ENCODE measurements around the gene CEL. TPM values are rescaled to one million over a fixed set of nuclear protein-coding genes. Genes with fewer than 3 reads are reported as not detected.
"Not testable (repeated sequence)": the region's sequence is repeated elsewhere in the genome, so short reads cannot be mapped to it uniquely, and the experiment has no call there.

CEL gene
- polyA plus RNA-seq, 3 donors from 2014 or later = not detected

DNA sequence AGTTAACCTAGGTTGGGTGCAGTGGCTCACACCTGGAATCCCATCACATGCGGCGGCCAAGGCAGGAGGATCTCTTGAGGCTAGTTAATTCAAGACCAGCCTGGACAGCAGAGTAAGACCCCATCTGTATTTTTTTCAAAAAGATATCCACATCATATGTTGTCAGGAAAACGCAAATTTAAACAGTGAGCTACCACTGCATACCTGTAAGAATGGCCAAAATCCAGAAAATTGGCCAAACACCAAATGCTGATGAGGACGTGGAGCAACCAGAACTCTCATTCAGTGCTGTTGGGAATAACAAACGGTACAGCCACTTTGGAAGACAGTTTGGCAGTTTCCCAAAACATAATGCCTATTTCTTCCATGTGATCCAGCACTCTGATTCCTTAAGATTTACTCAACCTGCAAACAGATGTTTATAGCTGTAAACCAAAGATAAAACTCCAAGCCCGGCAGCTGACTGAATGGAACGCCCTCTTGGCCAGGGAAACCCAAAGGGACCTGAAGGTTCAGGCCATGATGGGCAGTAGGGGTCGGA, 12.4 kb downstream of the CEL start:
- H3K4me3 Mint-ChIP-seq = no peak overlapping the region
- no peaks in the 10 kb centered on the region for H3K27me3 Mint-ChIP-seq (ENCODE audit: low read depth in 3 of 3)
- no peak overlapping the region for H3K27ac Mint-ChIP-seq
- H3K36me3 Mint-ChIP-seq = no peaks in the 10 kb centered on the region
- no peak for DNase-seq
- H3K9me3 Mint-ChIP-seq = no peaks in the 10 kb centered on the region
- H3K4me1 Mint-ChIP-seq = no peaks in the 10 kb centered on the region

DNA sequence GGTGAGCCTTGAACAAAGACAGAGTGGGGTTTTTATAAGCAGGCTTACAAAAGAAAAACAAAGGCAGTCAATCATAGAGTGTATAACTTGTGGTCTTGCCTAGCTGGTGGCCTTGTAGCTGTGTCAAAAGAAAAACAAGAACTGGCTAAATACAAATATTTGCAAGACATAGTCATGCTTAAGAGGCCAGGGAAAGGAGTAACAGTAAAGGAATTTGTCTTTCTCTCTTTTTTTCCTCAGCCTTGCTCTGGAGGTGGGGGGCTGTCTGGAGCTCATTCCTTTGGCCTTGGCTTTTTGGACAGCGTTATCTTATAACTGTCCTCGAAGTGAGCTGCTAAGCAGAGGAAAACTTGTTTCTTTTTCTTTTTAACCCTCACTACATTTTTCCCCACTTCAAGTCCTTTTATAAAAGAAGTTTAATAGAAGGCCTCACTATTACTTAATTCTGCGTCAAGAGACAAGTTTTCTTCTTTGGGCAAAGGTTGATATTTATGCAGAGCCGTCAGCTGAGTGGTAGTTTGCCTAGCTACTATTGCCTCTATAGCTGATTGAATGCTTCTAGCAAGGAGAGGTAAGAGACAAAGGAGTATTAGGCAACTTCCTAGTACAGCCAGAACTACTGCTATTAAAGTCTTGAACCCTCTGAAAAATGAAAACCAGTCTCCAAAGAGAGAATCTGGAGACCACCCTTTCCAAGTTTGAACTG, 14.3 kb downstream of the CEL start:
- Mint-ChIP-seq H3K9me3 (no peaks in the 10 kb centered on the region), H3K27me3 (ENCODE audit: low read depth in 3 of 3) (no peaks in the 10 kb centered on the region), H3K4me3 (no peak overlapping the region), H3K4me1 (no peaks in the 10 kb centered on the region), H3K36me3 (no peaks in the 10 kb centered on the region), H3K27ac (no peak overlapping the region)
- DNase-seq = no peak

DNA sequence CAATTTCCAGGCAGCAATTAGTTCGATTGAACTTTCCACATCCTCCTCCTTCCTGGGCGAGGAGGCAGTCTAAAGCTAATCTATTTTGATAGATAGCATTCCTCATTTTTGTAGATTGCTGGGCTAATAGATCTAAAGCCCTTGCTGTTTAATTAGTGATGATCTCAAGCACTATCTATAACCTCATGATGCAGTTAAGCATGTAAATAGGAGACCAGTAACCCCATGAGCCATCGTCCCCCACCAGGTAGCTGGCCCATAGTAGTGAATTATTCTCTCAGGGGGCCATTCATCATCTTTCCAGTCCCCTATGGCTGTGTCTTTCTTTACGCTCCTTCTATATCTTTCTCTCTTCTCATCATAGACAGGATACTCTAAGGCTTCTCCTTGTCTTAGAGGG, 14.9 kb downstream of the CEL start:
- H3K27ac Mint-ChIP-seq = no peak overlapping the region
- DNase-seq = no peak
- no peaks in the 10 kb centered on the region for H3K27me3 Mint-ChIP-seq (ENCODE audit: low read depth in 3 of 3)
- no peaks in the 10 kb centered on the region for H3K36me3 Mint-ChIP-seq
- H3K9me3 Mint-ChIP-seq = no peaks in the 10 kb centered on the region
- no peaks in the 10 kb centered on the region for H3K4me1 Mint-ChIP-seq
- H3K4me3 Mint-ChIP-seq = no peak overlapping the region

DNA sequence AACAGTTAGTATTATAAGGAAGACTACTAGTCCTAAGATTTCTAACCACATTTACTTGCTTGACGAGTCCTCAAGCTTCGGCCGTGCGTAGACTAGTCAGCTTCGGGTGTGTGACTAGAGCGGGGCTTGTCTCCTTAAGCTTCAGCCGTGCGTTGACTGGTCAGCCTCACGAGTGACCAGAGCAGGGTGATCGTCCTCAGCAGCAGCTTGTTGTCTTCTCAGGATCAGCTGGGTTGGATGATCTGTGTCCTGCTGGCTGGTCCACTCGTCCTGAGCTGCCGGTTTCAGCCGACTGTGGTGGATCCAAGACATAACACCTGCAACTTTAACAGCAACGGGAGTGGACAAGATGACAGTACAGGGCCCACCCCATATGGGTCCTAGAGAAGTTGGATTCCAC, 16.7 kb downstream of the CEL start:
- no peak overlapping the region for H3K27ac Mint-ChIP-seq
- no peaks in the 10 kb centered on the region for H3K9me3 Mint-ChIP-seq
- H3K4me3 Mint-ChIP-seq = no peak overlapping the region

DNA sequence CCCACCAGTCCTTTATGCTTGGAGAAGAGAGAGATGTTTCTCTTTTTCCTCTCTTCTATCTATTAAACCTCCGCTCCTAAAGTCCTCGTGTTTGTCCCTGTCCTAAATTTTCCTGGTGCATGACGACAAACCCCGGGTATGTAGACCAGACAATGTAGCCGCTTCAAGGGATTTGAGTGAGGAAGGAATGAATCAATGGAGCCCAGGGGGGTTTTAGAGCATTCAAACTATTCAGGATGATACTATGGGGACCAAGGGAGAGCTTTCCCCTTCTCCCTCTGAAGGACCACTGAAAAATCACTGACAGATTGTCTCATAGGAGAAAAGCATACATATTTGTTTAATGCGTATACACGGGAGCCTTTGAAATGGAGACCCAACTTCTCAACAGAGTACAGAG, 18.4 kb downstream of the CEL start:
- peaks cover 0 to under 1% (median 0%) of the 10 kb centered on the region in 3 donors for H3K27me3 Mint-ChIP-seq (ENCODE audit: low read depth in 3 of 3)
- no peak overlapping the region for H3K27ac Mint-ChIP-seq
- H3K4me3 Mint-ChIP-seq = no peak overlapping the region
- H3K9me3 Mint-ChIP-seq = no peaks in the 10 kb centered on the region
- no peaks in the 10 kb centered on the region for H3K4me1 Mint-ChIP-seq
- H3K36me3 Mint-ChIP-seq = no peaks in the 10 kb centered on the region
- no peak for DNase-seq

More for the DNA sequence above, 16.7 kb downstream of the CEL start:
- no peaks in the 10 kb centered on the region for H3K4me1 Mint-ChIP-seq
- DNase-seq = no peak
- H3K36me3 Mint-ChIP-seq = no peaks in the 10 kb centered on the region
- no peaks in the 10 kb centered on the region for H3K27me3 Mint-ChIP-seq (ENCODE audit: low read depth in 3 of 3)

DNA sequence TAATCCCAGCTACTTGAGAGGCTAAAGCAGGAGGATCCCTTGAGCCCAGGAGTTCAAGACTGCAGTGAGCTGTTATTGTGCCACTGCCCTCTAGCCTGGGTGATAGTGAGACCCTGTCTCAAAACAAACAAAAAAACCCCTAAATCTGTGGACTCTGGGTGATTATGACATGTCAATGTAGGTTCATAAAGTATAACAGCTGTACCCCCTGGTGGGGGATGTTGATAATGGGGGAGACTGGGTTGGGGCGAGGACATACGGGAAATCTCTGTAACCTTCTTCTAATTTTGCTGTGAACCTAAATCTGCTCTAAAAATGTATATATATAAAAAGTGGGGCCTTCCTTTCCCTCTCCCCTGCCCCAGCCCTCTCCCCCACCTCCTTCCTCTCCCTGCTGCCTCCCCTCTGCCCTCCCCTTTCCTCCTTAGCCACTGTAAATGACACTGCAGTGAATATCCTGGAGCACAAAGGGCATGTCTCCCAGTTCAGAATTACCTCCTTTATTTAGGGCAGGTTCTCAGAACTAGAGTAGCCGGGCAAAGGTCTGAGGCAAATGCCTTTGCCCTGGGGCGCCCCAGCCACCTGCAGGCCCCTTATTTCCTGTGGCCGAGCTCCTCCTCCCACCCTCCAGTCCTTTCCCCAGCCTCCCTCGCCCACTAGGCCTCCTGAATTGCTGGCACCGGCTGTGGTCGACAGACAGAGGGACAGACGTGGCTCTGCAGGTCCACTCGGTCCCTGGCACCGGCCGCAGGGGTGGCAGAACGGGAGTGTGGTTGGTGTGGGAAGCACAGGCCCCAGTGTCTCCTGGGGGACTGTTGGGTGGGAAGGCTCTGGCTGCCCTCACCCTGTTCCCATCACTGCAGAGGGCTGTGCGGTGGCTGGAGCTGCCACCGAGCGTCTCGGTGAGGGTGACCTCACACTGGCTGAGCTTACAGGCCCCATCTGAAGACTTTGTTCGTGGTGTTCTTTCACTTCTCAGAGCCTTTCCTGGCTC, 19.3 kb downstream of the CEL start:
- not testable (repeated sequence) for H3K27ac Mint-ChIP-seq; H3K9me3 Mint-ChIP-seq; H3K4me1 Mint-ChIP-seq; H3K27me3 Mint-ChIP-seq (ENCODE audit: low read depth in 3 of 3); DNase-seq; H3K4me3 Mint-ChIP-seq; H3K36me3 Mint-ChIP-seq

DNA sequence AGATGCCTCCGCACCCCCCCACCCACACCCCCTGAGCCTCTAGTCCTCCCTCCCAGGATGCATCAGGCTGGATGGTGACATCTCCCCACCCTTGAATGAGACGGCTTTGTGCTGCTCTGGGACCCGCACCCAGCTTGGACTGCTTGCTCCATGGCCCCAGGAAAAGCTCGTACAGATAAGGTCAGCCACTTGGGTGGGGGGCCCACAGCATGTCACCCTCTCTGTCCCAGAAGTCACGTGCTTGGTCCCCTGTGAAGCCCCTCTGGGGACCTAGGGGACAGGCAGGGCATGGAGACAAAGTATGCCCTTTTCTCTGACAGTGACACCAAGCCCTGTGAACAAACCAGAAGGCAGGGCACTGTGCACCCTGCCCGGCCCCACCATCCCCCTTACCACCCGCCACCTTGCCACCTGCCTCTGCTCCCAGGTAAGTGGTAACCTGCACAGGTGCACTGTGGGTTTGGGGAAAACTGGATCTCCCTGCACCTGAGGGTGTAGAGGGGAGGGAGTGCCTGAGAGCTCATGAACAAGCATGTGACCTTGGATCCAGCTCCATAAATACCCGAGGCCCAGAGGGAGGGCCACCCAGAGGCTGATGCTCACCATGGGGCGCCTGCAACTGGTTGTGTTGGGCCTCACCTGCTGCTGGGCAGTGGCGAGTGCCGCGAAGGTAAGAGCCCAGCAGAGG, 20.3 kb downstream of the CEL start:
- not testable (repeated sequence) for H3K27me3 Mint-ChIP-seq (ENCODE audit: low read depth in 3 of 3); H3K9me3 Mint-ChIP-seq

DNA sequence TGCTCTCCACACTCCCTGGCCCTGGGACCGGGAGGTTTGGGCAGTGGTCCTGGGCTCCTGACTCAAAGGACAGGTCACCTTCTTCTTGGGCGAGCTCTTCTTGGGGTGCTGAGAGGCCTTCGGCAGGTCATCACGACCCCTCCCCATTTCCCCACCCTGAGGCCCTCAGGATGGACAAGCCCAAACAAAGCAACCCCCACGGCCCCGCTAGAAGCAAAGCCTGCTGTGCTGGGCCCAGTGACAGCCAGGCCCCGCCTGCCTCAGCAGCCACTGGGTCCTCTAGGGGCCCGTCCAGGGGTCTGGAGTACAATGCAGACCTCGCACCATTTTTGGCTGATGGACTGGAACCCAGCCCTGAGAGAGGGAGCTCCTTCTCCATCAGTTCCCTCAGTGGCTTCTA, 21.9 kb downstream of the CEL start:
- DNase-seq; H3K4me3 Mint-ChIP-seq; H3K27me3 Mint-ChIP-seq (ENCODE audit: low read depth in 3 of 3); H3K9me3 Mint-ChIP-seq; H3K4me1 Mint-ChIP-seq; H3K36me3 Mint-ChIP-seq; H3K27ac Mint-ChIP-seq: not testable (repeated sequence)

More for the DNA sequence above, 20.3 kb downstream of the CEL start:
- not testable (repeated sequence) for H3K36me3 Mint-ChIP-seq, H3K27ac Mint-ChIP-seq, H3K4me3 Mint-ChIP-seq, DNase-seq, H3K4me1 Mint-ChIP-seq

DNA sequence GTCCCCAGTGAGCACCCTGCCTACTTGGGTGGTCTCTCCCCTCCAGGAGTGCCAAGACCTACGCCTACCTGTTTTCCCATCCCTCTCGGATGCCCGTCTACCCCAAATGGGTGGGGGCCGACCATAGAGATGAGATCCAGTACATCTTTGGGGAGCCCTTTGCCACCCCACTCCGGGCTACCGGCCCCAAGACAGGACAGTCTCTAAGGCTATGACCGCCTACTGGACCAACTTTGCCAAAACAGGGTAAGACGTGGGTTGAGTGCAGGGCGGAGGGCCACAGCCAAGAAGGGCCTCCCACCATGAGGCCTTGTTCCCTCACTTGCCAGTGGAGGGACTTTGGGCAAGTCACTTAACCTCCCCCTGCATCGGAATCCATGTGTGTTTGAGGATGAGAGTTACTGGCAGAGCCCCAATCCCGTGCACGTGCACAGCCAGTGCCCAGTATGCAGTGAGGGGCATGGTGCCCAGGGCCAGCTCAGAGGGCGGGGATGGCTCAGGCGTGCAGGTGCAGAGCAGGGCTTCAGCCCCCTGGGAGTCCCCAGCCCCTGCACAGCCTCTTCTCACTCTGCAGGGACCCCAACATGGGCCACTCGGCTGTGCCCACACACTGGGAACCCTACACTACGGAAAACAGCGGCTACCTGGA, 24.6 kb downstream of the CEL start:
- not testable (repeated sequence) for H3K27me3 Mint-ChIP-seq (ENCODE audit: low read depth in 3 of 3); H3K4me1 Mint-ChIP-seq; H3K27ac Mint-ChIP-seq; H3K4me3 Mint-ChIP-seq; H3K9me3 Mint-ChIP-seq; DNase-seq; H3K36me3 Mint-ChIP-seq

DNA sequence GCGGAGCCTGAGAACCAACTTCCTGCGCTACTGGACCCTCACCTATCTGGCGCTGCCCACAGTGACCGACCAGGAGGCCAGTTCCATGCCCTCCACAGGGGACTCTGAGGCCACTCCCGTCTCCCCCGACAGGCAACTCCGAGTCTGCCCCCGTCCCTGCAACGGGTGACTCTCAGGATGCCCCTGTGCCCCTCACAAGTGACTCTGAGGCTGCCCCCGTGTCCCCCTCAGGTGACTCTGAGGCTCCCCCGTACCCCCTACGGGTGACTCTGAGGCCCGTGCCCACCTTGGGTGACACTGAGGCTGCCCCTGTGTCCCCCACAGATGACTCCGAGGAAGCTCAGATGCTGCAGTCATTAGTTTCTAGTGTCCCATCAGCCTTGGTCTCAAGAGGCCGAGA, 25.1 kb downstream of the CEL start:
- H3K27ac Mint-ChIP-seq = no peak overlapping the region
- no peaks in the 10 kb centered on the region for H3K9me3 Mint-ChIP-seq
- H3K27me3 Mint-ChIP-seq (ENCODE audit: low read depth in 3 of 3) = peaks cover 0 to 3% (median 1%) of the 10 kb centered on the region in 3 donors
- no peak overlapping the region for H3K4me3 Mint-ChIP-seq
- no peak for DNase-seq
- H3K36me3 Mint-ChIP-seq = no peaks in the 10 kb centered on the region
- no peaks in the 10 kb centered on the region for H3K4me1 Mint-ChIP-seq

DNA sequence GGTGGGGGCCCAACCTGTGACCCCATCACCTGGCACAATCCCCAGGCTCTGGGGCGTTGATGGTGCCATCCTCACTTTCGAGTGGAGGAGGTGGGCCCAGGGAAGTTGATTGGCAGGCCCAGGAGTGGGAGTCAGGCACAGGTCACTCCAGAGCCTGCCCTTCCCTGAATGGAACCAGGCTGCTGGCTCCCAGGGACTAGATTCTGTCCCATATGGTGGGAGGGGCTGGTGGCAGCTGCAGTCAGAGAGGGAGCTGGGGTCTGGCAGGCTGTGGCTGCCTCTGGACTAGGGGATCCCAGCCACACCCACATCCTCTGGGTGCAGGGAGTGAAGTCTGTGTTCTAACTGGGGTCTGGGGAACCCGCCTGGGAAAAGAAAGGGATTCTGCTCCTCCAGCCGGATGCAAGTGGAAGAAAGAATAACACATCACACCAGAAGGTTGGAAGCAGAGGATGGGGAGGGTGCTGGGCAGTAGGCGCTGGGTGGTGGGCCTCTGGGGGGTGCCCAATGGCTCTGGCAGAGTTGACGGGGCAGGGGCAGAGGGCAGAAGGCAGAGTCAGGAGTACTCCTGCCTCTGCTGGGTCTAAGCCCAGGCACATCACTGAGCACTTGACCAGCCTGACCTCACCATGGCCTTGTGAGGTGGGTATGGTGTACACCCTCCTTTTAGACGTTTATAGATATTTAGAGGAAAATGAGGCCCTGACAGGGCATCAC, 25.8 kb downstream of the CEL start:
- peaks cover 0 to 3% (median 1%) of the 10 kb centered on the region in 3 donors for H3K27me3 Mint-ChIP-seq (ENCODE audit: low read depth in 3 of 3)
- no peaks in the 10 kb centered on the region for H3K9me3 Mint-ChIP-seq
- DNase-seq = no peak
- no peak overlapping the region for H3K4me3 Mint-ChIP-seq
- H3K36me3 Mint-ChIP-seq = no peaks in the 10 kb centered on the region
- peaks cover 0 to 1% of the 10 kb centered on the region in 2 donors for H3K4me1 Mint-ChIP-seq
- no peak overlapping the region for H3K27ac Mint-ChIP-seq

DNA sequence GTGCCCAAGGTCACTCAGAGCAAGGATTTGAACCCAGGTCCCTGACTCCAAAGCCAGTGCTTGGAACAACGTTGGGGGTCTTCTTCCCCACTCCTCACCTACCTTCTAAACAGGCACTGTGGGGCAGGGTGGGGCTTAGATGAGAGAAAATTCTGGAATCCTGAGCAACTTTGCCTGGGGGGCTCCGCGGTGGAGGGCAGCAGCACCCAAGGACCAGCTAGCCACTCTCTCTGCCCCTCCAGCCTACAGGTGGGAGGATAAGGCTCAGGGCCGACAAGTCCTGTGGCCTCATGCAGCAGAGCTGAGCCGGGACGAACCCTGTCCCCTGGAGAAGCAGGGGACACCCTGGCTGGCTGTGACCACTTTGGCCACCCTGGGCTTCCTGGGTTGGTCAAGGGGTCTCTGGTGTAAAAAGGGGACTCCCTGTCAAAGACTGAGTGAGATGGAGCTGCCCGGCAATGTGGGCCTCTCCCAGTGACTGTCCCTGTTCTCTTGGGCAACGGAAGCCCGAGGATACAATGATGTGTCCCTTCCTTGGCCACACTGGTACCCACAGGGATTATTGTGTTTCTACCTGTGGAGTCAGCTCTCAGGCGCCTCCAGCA, 26.5 kb downstream of the CEL start:
- Mint-ChIP-seq H3K27me3 (ENCODE audit: low read depth in 3 of 3) (peaks cover 0 to 3% (median 1%) of the 10 kb centered on the region in 3 donors), H3K4me3 (no peak overlapping the region)
- no peak for DNase-seq

DNA sequence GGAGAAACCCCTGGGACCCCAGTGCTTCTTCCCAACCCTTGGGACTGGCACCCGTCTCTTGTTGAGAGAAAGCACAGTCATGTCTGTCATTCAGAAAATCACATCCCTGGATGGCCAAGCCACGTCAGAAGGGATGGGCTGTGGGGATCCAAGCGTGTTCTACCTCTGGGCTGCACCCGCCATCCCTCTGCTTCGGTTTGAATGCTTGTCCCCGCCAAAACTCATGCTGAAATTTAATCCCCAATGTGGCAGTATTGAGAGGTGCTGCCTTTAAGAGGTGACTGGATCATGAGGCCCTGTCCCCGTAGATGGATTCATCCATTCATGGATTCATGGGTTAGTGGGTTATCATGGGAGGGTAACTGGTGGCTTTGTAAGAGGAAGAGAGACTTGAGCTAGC, 27.0 kb downstream of the CEL start:
- H3K36me3 Mint-ChIP-seq = no peaks in the 10 kb centered on the region
- H3K27ac Mint-ChIP-seq = peak overlapping the region in 2 of 6 donors; percentile 5 to 69
- peaks cover 0 to 3% (median 1%) of the 10 kb centered on the region in 3 donors for H3K27me3 Mint-ChIP-seq (ENCODE audit: low read depth in 3 of 3)
- DNase-seq = no peak
- no peak overlapping the region for H3K4me3 Mint-ChIP-seq
- H3K9me3 Mint-ChIP-seq = no peaks in the 10 kb centered on the region
- peaks cover 0 to 1% of the 10 kb centered on the region in 2 donors for H3K4me1 Mint-ChIP-seq

More for the DNA sequence above, 26.5 kb downstream of the CEL start:
- Mint-ChIP-seq H3K27ac (no peak overlapping the region), H3K9me3 (no peaks in the 10 kb centered on the region), H3K4me1 (peaks cover 0 to 1% of the 10 kb centered on the region in 2 donors), H3K36me3 (no peaks in the 10 kb centered on the region)
